OCI-M1 (cell line): ENCODE data around the gene CXCR1.
"Not testable (repeated sequence)": the region's sequence is repeated elsewhere in the genome, so short reads cannot be mapped to it uniquely, and the experiment has no call there.

Experiments
- DNase-seq: peaks from one replicate; lab custom pipeline; 2025; lab: John Stamatoyannopoulos, UW

Gene CXCR1

GRCh38 chr2:218166791-218167190 lies at the start of gene CXCR1:
Gene CXCR1, minus strand, starts transcription at chr2:218166962. Its CDS starts 1,751 bp downstream, at chr2:218165211.
- peak; percentile 56 for DNase-seq

- no peak for DNase-seq
These were observed 49.5 kb upstream of the CXCR1 start for GRCh38 chr2:218216336-218216673.

DNA sequence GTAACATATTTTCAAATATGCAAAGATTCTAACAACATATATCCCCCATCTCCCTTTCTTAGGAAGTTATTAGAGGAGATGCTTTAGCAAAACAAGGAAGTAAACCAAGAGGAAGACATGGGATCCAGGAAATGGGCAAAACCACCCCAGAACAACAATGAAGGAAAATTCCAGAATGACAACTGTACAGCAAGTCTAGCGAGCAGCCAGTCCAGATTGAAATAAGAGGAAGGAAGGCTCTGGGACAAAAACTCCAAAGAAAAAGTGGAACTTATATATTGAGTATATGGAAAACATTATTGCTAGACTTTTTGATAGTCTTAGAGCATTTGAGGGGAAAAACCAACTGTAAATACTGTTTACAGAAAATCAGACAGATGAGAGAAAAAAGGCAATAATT lies 47.4 kb upstream of the CXCR1 start:
- DNase-seq, result no peak

GRCh38 chr2:218209078-218209477 lies 42.3 kb upstream of the CXCR1 start:
- DNase-seq, result no peak

- no peak for DNase-seq
These were observed 35.5 kb upstream of the CXCR1 start for GRCh38 chr2:218202266-218202665.

DNA sequence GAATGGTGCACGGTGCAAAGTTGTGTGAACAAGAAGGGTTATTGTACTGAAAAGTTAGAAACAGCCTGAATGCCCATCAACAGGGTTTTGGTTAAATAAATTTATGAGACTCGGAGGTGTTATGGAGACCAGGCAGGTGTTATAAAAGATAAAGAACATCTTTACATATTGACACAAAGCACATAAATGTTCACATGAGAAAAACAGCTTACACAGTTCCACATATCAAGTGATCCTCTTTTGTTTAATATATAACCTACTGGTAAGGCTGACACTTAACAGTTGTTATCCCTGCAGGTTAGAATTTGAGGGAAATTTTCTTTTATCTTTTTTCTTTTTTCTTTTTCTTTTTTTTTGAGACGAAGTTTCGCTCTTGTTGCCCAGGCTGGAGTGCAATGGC lies 30.2 kb upstream of the CXCR1 start:
- no peak for DNase-seq

GRCh38 chr2:218194880-218195279 lies 28.1 kb upstream of the CXCR1 start:
- no peak for DNase-seq

- DNase-seq, result no peak
These were observed 26.9 kb upstream of the CXCR1 start for GRCh38 chr2:218193701-218194100.

DNA sequence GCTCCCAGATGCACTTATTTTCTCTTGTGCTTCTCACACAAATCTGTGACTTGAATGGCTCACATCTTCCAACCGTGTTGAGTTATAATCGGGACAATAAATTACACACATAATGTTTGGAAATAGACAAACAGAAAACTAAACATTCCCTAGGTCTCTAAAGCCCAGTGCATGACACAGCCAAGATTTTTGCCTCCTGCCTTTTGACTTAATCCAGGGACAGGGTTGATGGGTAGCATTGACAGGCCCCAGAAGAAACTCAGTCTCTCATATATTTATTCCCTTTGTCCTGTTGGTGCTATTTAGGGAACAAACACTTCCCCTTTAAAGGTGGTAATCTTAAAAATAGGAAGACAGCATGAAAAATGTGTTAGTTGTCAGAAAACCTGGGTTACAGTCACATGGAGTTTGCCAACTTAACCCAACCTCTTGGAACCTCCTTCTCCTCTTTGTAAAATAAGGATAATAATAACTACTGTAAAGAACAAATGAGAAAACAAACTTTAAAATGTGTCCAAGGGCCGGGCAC lies 26.2 kb upstream of the CXCR1 start:
- no peak for DNase-seq

- DNase-seq, result no peak
These were observed 21.8 kb upstream of the CXCR1 start for GRCh38 chr2:218188528-218188927.

DNA sequence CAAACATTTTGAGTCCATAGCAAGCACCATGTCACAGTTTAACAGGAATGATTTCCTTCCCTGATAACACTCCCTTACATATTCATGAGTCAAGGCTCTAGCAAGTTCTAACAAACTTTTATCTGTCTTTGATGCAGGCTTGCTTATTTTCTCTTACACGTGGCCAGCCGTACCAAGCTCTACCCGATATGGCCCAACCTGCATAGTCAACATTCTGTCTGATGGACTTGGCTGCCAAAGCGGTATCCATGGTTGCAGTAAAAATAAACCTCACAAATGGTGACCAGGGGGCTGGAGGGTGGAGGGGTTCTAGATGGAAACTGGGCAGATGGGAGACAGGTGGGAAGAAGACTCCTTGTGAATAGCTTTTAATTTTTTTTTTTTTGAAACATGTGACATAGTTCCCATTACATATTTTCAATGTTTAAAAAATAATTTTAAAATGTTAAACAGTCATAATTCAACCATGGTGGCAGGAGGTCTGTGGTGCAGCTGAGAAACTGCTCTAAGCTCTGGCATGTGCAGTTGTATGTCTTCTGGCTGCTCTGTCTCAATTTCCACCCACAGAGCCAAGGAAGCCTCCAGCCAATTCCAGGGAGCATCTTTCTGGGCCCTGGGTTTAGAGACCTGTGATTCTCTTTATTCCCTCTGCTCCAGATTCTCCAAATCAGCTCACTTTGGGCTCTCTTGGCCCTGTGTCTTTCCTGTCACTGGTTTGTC lies 20.7 kb upstream of the CXCR1 start:
- no peak for DNase-seq

GRCh38 chr2:218186876-218187275 lies 20.1 kb upstream of the CXCR1 start:
- no peak for DNase-seq

- DNase-seq, result peak; percentile 83
These were observed 19.6 kb upstream of the CXCR1 start for GRCh38 chr2:218186355-218186766.

DNA sequence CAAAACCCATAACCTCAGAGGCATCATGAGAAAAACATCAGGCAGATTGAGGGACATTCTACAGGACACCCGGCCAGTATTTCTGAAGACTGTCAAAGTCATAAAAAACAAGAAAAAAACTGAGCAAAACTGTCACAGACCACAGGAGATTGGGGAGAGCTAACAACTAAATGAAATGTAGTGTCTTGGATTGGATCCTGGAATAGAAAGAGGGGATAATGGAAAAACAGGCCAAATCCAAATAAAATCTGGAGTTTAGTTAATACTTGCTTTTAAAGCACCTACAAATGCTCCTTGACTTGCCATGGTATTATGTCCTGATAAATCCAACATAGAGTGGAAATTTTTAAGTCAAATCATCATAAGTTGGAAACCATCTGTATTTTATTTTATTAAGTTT lies 17.6 kb upstream of the CXCR1 start:
- no peak for DNase-seq

DNA sequence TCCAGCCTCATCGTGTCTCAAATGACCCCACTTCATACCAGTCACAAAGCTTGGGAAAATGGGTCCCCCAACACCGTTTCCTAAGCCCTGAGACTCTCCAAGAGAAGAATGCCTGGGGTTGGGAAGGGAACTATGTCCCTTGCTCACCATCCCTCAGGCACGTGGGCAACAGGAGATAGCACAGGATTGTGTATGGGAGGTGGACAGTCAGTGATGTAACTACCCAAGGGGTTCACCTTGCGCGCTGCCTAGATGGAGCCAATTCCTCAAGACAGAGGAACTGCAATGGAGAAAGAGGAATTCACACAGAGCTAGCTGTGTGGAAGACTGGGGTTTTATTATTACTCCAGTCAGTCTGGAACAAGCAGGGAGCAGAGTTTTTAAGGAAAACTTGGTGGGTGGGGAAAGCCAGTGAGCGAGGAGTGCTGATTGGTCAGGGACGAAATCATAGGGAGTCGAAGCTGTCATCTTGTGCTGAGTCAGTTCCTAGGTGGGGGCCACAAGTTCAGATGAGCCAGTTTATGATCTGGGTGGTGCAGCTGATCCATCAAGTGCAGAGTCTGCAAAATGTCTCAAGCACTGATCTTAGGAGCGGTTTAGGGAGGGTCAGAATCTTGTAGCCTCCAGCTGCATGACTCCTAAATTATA lies 13.8 kb upstream of the CXCR1 start:
- no peak for DNase-seq

DNA sequence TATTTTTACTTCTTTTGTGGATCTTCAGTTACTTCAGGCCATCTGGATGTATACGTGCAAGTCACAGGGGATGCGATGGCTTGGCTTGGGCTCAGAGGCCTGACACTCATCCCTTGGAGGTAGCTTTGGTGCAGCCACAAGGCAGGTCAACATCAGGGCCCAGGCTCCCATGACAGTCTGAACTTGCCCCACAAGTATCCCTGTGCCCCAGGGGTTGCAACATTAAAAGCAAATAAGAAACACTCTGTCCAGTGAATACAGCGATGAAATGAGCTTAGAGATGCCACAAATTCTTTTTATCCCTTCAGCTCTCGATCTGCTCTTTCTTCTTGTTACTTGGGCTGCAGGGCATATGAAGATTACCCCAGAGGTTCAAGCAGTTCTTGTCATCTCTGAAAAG lies 13.0 kb upstream of the CXCR1 start:
- DNase-seq, result no peak

GRCh38 chr2:218172845-218173244 lies 6.1 kb upstream of the CXCR1 start:
- no peak for DNase-seq

GRCh38 chr2:218171744-218172143 lies 5.0 kb upstream of the CXCR1 start:
- not testable (repeated sequence) for DNase-seq

GRCh38 chr2:218169757-218170546 lies 3.2 kb upstream of the CXCR1 start:
- DNase-seq, result no peak

- DNase-seq, result peak; percentile 77
These were observed 2.1 kb upstream of the CXCR1 start for GRCh38 chr2:218168635-218169462.

DNA sequence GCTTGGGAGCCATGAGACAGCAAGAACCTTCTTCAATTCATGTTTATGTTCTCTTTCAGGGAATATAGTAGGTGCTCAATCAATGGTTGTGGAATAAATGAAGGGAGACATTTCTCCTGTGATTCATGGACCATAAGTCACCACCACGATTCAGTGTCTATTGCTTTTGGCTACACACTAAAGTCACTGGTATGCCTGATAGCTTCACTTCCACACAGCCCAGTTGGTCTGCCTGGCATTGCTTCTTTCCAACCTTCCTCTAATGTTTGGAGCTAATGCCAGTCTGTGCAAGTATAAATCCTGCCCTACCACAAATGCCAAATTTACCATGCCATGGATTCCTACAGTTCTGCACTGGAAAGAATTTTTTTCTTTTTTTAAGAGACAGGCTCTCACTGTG lies 1.3 kb upstream of the CXCR1 start:
- DNase-seq, result no peak

- DNase-seq, result no peak
These were observed 3.9 kb downstream of the CXCR1 start for GRCh38 chr2:218162814-218163213.
